Suprapubic skin (tissue), 4 donors: ENCODE results near the gene NLE1. TPM values are rescaled to one million over a fixed set of nuclear protein-coding genes. Genes with fewer than 3 reads are reported as not detected.
A peak's percentile ranks its signal among the peaks of the same experiment; 100 is the strongest.

Source experiments
- DNase-seq, 2 donors: peaks; one replicate each; pipeline ENCODE4 v3.0.0-alpha.2; 2019; ENCODE audit warnings: low spot score in 2 of 2
- H3K27ac ChIP-seq: fragments of 200-600 bp; sonication (generic); one replicate; pipeline ENCODE4 v1.5.1; 2019
- H3K27me3 ChIP-seq: fragments of 200-600 bp; sonication (generic); one replicate; pipeline ENCODE4 v1.5.1; 2019
- H3K36me3 ChIP-seq: fragments of 200-600 bp; sonication (generic); one replicate; pipeline ENCODE4 v1.5.1; 2019
- H3K4me1 ChIP-seq: fragments of 200-600 bp; sonication (generic); one replicate; pipeline ENCODE4 v1.5.1; 2019
- H3K4me3 ChIP-seq: fragments of 200-600 bp; sonication (generic); one replicate; pipeline ENCODE4 v1.5.1; 2019; ENCODE audit warnings: mild to moderate bottlenecking
- H3K9me3 ChIP-seq: fragments of 200-600 bp; sonication (generic); one replicate; pipeline ENCODE4 v1.5.1; 2019
- CTCF ChIP-seq, 2 donors: fragments of 200-600 bp in 1 of 2; fragments of 450-650 bp in 1 of 2; sonication (generic) in 1 of 2; IDR thresholded peaks; one replicate each; pipeline ENCODE4 v1.5.1; 2016 to 2019; ENCODE audit warnings: antibody characterized with exemption in 2 of 2, mild to moderate bottlenecking in 1 of 2, moderate library complexity in 1 of 2
- EP300 ChIP-seq: sonication (generic); formaldehyde crosslinking; IDR thresholded peaks from one replicate; pipeline ENCODE4 v1.6.1; 2017; ENCODE audit warnings: antibody characterized with exemption
- POLR2A ChIP-seq, 2 donors: fragments of 450-650 bp; IDR thresholded peaks; one replicate each; pipeline ENCODE4 v1.6.1; 2017; ENCODE audit warnings: antibody characterized with exemption in 2 of 2, mild to moderate bottlenecking in 2 of 2, moderate library complexity in 2 of 2
- POLR2AphosphoS5 ChIP-seq, 3 donors: sonication (generic); formaldehyde crosslinking; IDR thresholded peaks; one replicate each; pipeline ENCODE4 v1.6.1; 2017; ENCODE audit warnings: antibody characterized with exemption in 3 of 3
- WGBS: methylation state at CpG from one replicate; pipeline ENCODE4 v1.1.5; 2018; 5-methylcytosine and 5-hydroxymethylcytosine counted together
- total RNA-seq, 4 donors: library from RNA; depleted of rRNA; stranded (reverse); fragments of >200 nt; gene quantifications; one replicate each; pipeline ENCODE4 v1.1.0, GENCODE V29; 2016

NLE1 gene
- 10 to 100 TPM; 16.1 to 24.7 (median 20.1) TPM for total RNA-seq

- peaks cover 15% of the 10 kb centered on the region for H3K4me1 ChIP-seq
- H3K27me3 ChIP-seq: no peaks in the 10 kb centered on the region
- WGBS: 1% methylated on average over 20 of the region's 65 CpGs
- H3K9me3 ChIP-seq: no peaks in the 10 kb centered on the region
- H3K36me3 ChIP-seq: peaks cover 23% of the 10 kb centered on the region
- peak within 1 kb of the TSS; percentile 80 for H3K4me3 ChIP-seq
- no peak within 1 kb of the TSS for H3K27ac ChIP-seq
- TF ChIP-seq EP300 (no peak), POLR2AphosphoS5 (IDR thresholded peaks at IDR 0.05) (peak in 2 of 3 donors; percentile 30 to 48), CTCF (IDR thresholded peaks at IDR 0.05) (peak; percentile 55 to 97), POLR2A (IDR thresholded peaks at IDR 0.05) (no peak)
- DNase-seq: peak; percentile 86 to 91
Measured at GRCh38 chr17:35141681-35142466, at the start of gene NLE1. Gene NLE1 (minus strand): TSS chr17:35142303. CDS start chr17:35142275, 28 bp downstream.

GRCh38 chr17:35191001-35191695, 49.0 kb upstream of the NLE1 start:
- Histone ChIP-seq H3K9me3 (no peaks in the 10 kb centered on the region), H3K4me3 (no peak overlapping the region), H3K36me3 (no peaks in the 10 kb centered on the region), H3K4me1 (no peaks in the 10 kb centered on the region), H3K27ac (no peak overlapping the region), H3K27me3 (no peaks in the 10 kb centered on the region)
- no peak for DNase-seq
- WGBS: 72% methylated on average over 11 of the region's 11 CpGs
- TF ChIP-seq CTCF (IDR thresholded peaks at IDR 0.05): no peak
- TF ChIP-seq POLR2AphosphoS5 (IDR thresholded peaks at IDR 0.05): no peak

- no peak for TF ChIP-seq POLR2AphosphoS5 (IDR thresholded peaks at IDR 0.05)
- no peak for TF ChIP-seq POLR2A (IDR thresholded peaks at IDR 0.05)
- no peak for TF ChIP-seq CTCF (IDR thresholded peaks at IDR 0.05)
- TF ChIP-seq EP300: no peak
- DNase-seq: no peak
- WGBS: 61% methylated on average over 3 of the region's 3 CpGs
- H3K4me1 ChIP-seq: no peaks in the 10 kb centered on the region
- H3K27ac ChIP-seq: no peak overlapping the region
- H3K4me3 ChIP-seq: no peak overlapping the region
- no peaks in the 10 kb centered on the region for H3K9me3 ChIP-seq
- H3K27me3 ChIP-seq: peaks cover 7% of the 10 kb centered on the region
- no peaks in the 10 kb centered on the region for H3K36me3 ChIP-seq
Measured at GRCh38 chr17:35189291-35189690, 47.2 kb upstream of the NLE1 start.

- no peak overlapping the region for H3K4me3 ChIP-seq
- DNase-seq: no peak
- H3K27me3 ChIP-seq: peaks cover 7% of the 10 kb centered on the region
- H3K4me1 ChIP-seq: no peaks in the 10 kb centered on the region
- TF ChIP-seq CTCF (IDR thresholded peaks at IDR 0.05) (no peak), POLR2A (IDR thresholded peaks at IDR 0.05) (no peak), POLR2AphosphoS5 (IDR thresholded peaks at IDR 0.05) (no peak), EP300 (no peak)
- no peak overlapping the region for H3K27ac ChIP-seq
- no peaks in the 10 kb centered on the region for H3K9me3 ChIP-seq
- no peaks in the 10 kb centered on the region for H3K36me3 ChIP-seq
- 43% methylated on average over 2 of the region's 2 CpGs for WGBS
Measured at GRCh38 chr17:35188111-35188510, 46.0 kb upstream of the NLE1 start.

GRCh38 chr17:35187481-35187880, 45.4 kb upstream of the NLE1 start:
- Histone ChIP-seq H3K27ac (no peak overlapping the region), H3K9me3 (no peaks in the 10 kb centered on the region), H3K4me3 (no peak overlapping the region), H3K27me3 (peaks cover 7% of the 10 kb centered on the region), H3K36me3 (no peaks in the 10 kb centered on the region), H3K4me1 (no peaks in the 10 kb centered on the region)
- 77% methylated on average over 2 of the region's 2 CpGs for WGBS
- TF ChIP-seq EP300 (no peak), POLR2A (IDR thresholded peaks at IDR 0.05) (no peak), POLR2AphosphoS5 (IDR thresholded peaks at IDR 0.05) (no peak), CTCF (IDR thresholded peaks at IDR 0.05) (no peak)
- DNase-seq: no peak
